HepG2 (cell line): ENCODE data around the gene ZNF22. TPM values are rescaled to one million over a fixed set of nuclear protein-coding genes. Genes with fewer than 3 reads are reported as not detected.

Source experiments
- CCDC6 ChIP-seq: sonication (generic); formaldehyde crosslinking; IDR thresholded peaks from 2 replicates; pipeline ENCODE4 v1.8.1; 2022; ENCODE audit warnings: mild to moderate bottlenecking, missing genetic modification reagents, moderate library complexity
- CSRNP1 ChIP-seq: sonication (generic); formaldehyde crosslinking; IDR thresholded peaks from 2 replicates; pipeline ENCODE4 v1.8.1; 2023; ENCODE audit warnings: mild to moderate bottlenecking, missing genetic modification reagents
- DMAP1 ChIP-seq: IDR thresholded peaks from 2 replicates; pipeline ENCODE4 v1.6.1; 2016
- FOSL2 ChIP-seq: sonication (generic); formaldehyde crosslinking; IDR thresholded peaks from 2 replicates; pipeline ENCODE4 v1.4.0; 2020; ENCODE audit warnings: missing genetic modification reagents
- HNRNPLL ChIP-seq: fragments of 200-400 bp; formaldehyde crosslinking; IDR thresholded peaks from 2 replicates; pipeline ENCODE4 v1.6.1; 2017; ENCODE audit warnings: mild to moderate bottlenecking, low read depth, low read length; ENCODE audit not compliant: poor library complexity, severe bottlenecking
- NCOA1 ChIP-seq: sonication (generic); formaldehyde crosslinking; IDR thresholded peaks from 2 replicates; pipeline ENCODE4 v1.9.0; 2021; ENCODE audit warnings: missing genetic modification reagents
- RARG ChIP-seq: sonication (generic); formaldehyde crosslinking; IDR thresholded peaks from 2 replicates; pipeline ENCODE4 v1.4.0; 2020; ENCODE audit warnings: low read depth, mild to moderate bottlenecking, missing genetic modification reagents
- TSC22D2 ChIP-seq: sonication (generic); formaldehyde crosslinking; IDR thresholded peaks from 2 replicates; pipeline ENCODE4 v1.5.1; 2020; ENCODE audit warnings: missing genetic modification reagents, mild to moderate bottlenecking, borderline replicate concordance
- YEATS4 ChIP-seq: sonication (generic); formaldehyde crosslinking; IDR thresholded peaks from 2 replicates; pipeline ENCODE4 v1.4.0; 2020; ENCODE audit warnings: missing genetic modification reagents, borderline replicate concordance
- ZNF121 ChIP-seq: sonication (generic); formaldehyde crosslinking; IDR thresholded peaks from 2 replicates; pipeline ENCODE4 v1.5.0; 2020; ENCODE audit warnings: mild to moderate bottlenecking, missing genetic modification reagents
- ZNF253 ChIP-seq: sonication (generic); formaldehyde crosslinking; IDR thresholded peaks from 2 replicates; pipeline ENCODE4 v1.8.0; 2022; ENCODE audit warnings: mild to moderate bottlenecking, missing genetic modification reagents, borderline replicate concordance
- ZNF414 ChIP-seq: sonication (generic); formaldehyde crosslinking; IDR thresholded peaks from 2 replicates; pipeline ENCODE4 v1.5.0; 2020; ENCODE audit warnings: missing genetic modification reagents
- polyA plus RNA-seq, 8 experiments: library from polyadenylated mRNA; depleted of rRNA in 3 of 8; stranded (reverse) in 7 of 8; unstranded in 1 of 8; fragments of >200 nt; fragmentation: Illumina TruSeq in 4 of 8; extraction: Trizol in 4 of 8; gene quantifications; 2 replicates each; pipeline versions ENCODE4 v1.2.1 to v1.2.3, GENCODE V29; 2011 to 2016; ENCODE audit warnings: low read depth in 4 of 8, missing spikeins in 1 of 8, mixed read lengths in 1 of 8; ENCODE audit not compliant: insufficient read depth in 1 of 8
- total RNA-seq, 5 experiments: library from RNA; depleted of rRNA; stranded (reverse); fragments of >200 nt; fragmentation: Illumina TruSeq; extraction: Trizol; gene quantifications; 2 replicates each; pipeline ENCODE4 v1.2.3, GENCODE V29; 2016; ENCODE audit warnings: low read depth in 1 of 5
- TF ChIP-seq, protein P1 (sequence below): sonication (generic); formaldehyde crosslinking; IDR thresholded peaks from 2 replicates; pipeline ENCODE4 v1.8.0; 2022; ENCODE audit warnings: low read depth, missing genetic modification reagents
- TF ChIP-seq, protein P2 (sequence below), 2 experiments: fragments of 450-650 bp in 1 of 2; sonication (generic) in 1 of 2; formaldehyde crosslinking in 1 of 2; IDR thresholded peaks; 2 replicates each; pipeline versions ENCODE4 v1.6.1 to v1.8.0; 2016 to 2022; ENCODE audit warnings: antibody characterized with exemption in 1 of 2, mild to moderate bottlenecking in 1 of 2, missing genetic modification reagents in 1 of 2

ZNF22 gene
- total and polyA plus RNA-seq, 2 of the 13 experiments (the other 11 are each of a cell fraction or from before 2014, with no cell fraction given): 0.40 to 1.3 TPM

DNA sequence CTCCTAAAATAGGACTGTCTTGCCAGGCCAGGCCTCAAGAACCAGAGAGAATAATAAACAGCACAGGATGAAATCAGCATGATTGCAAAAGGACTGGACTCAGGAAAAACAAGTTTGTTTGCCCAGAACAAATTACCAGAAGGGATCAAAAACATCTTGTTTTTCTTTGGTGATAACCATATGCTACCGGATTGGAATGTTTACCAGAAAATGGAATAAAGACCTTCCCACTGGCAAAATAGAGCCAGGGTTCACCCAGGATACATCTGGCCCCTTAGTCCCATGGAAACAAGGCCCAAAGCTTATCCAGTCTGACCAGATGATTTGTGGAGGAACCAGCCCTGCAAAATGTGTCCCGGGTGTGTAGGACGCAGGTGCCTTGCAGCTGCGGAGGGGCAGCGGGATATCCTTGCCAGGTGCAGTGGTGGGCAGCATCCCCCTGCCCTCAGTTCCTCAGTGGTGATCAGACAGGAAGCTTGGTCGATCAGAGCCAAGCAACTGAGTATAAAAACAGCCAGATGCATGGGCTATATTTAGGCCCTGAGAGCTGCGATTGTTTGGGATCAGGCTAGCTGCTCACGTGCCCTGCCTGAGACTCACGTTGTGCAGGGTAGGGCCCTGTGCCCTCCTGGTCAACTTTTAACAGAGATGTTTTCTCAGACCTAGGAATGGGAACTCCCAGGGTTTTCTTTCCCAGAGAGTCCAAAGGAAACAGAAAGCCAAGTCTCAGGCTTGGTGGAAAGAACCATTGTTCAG lies 4.6 kb upstream of the ZNF22 start (continued):
- TF ChIP-seq, protein P1, sequence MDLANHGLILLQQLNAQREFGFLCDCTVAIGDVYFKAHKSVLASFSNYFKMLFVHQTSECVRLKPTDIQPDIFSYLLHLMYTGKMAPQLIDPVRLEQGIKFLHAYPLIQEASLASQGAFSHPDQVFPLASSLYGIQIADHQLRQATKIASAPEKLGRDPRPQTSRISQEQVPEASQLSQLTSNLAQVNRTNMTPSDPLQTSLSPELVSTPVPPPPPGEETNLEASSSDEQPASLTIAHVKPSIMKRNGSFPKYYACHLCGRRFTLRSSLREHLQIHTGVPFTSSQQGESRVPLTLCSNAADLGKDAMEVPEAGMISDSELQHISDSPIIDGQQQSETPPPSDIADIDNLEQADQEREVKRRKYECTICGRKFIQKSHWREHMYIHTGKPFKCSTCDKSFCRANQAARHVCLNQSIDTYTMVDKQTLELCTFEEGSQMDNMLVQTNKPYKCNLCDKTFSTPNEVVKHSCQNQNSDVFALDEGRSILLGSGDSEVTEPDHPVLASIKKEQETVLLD (CRISPR knock-in tag): no peak
- TF ChIP-seq ZNF414 (CRISPR knock-in tag) (0 out of 2 replicates have a peak, but pooled peaks have one; percentile 47), FOSL2 (CRISPR knock-in tag) (peak; percentile 70), ZNF253 (no peak), HNRNPLL (no peak), DMAP1 (CRISPR knock-in tag) (0 out of 2 replicates have a peak, but pooled peaks have one; percentile 38), RARG (CRISPR knock-in tag) (no peak), CSRNP1 (peak; percentile 88), CCDC6 (CRISPR knock-in tag) (no peak; the same call in 1 of the 2 replicates), YEATS4 (CRISPR knock-in tag) (0 out of 2 replicates have a peak, but pooled peaks have one; percentile 27), TSC22D2 (CRISPR knock-in tag) (no peak), ZNF121 (CRISPR knock-in tag) (no peak), NCOA1 (CRISPR knock-in tag) (no peak)
- TF ChIP-seq, protein P2, sequence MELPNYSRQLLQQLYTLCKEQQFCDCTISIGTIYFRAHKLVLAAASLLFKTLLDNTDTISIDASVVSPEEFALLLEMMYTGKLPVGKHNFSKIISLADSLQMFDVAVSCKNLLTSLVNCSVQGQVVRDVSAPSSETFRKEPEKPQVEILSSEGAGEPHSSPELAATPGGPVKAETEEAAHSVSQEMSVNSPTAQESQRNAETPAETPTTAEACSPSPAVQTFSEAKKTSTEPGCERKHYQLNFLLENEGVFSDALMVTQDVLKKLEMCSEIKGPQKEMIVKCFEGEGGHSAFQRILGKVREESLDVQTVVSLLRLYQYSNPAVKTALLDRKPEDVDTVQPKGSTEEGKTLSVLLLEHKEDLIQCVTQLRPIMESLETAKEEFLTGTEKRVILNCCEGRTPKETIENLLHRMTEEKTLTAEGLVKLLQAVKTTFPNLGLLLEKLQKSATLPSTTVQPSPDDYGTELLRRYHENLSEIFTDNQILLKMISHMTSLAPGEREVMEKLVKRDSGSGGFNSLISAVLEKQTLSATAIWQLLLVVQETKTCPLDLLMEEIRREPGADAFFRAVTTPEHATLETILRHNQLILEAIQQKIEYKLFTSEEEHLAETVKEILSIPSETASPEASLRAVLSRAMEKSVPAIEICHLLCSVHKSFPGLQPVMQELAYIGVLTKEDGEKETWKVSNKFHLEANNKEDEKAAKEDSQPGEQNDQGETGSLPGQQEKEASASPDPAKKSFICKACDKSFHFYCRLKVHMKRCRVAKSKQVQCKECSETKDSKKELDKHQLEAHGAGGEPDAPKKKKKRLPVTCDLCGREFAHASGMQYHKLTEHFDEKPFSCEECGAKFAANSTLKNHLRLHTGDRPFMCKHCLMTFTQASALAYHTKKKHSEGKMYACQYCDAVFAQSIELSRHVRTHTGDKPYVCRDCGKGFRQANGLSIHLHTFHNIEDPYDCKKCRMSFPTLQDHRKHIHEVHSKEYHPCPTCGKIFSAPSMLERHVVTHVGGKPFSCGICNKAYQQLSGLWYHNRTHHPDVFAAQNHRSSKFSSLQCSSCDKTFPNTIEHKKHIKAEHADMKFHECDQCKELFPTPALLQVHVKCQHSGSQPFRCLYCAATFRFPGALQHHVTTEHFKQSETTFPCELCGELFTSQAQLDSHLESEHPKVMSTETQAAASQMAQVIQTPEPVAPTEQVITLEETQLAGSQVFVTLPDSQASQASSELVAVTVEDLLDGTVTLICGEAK (IDR thresholded peaks at IDR 0.05): no peak
- TF ChIP-seq, protein P2 (CRISPR knock-in tag; IDR thresholded peaks at IDR 0.05): peak; percentile 57; the same call in 1 of the 2 replicates
